Measurements from ENCODE around the gene DIP2C.

- TF ChIP-seq CTCF (IDR thresholded peaks at IDR 0.05), result no peak
- no peak for TF ChIP-seq POLR2A (IDR thresholded peaks at IDR 0.05)
Measured at GRCh38 chr10:289581-289980, 399.9 kb downstream of the DIP2C start.
